Upper lobe of left lung (tissue), 4 donors: ENCODE results near the gene NSL1.
"Not testable (repeated sequence)": the region's sequence is repeated elsewhere in the genome, so short reads cannot be mapped to it uniquely, and the experiment has no call there.

Experiments
- POLR2A ChIP-seq, 4 donors: fragments of 450-650 bp; IDR thresholded peaks; one replicate each; pipeline ENCODE4 v1.5.1; 2016 to 2017; ENCODE audit warnings: antibody characterized with exemption in 4 of 4, mild to moderate bottlenecking in 2 of 4
- POLR2AphosphoS5 ChIP-seq, 2 donors: sonication (generic); formaldehyde crosslinking; IDR thresholded peaks; one replicate each; pipeline ENCODE4 v1.5.1; 2017; ENCODE audit warnings: antibody characterized with exemption in 2 of 2
- TF ChIP-seq, protein P1 (sequence below), 6 experiments: fragments of 450-650 bp in 4 of 6; fragments of 200-600 bp in 2 of 6; sonication (generic) in 2 of 6; IDR thresholded peaks; one replicate each; pipeline ENCODE4 v1.5.1; 2016 to 2019; ENCODE audit warnings: antibody characterized with exemption in 6 of 6

DNA sequence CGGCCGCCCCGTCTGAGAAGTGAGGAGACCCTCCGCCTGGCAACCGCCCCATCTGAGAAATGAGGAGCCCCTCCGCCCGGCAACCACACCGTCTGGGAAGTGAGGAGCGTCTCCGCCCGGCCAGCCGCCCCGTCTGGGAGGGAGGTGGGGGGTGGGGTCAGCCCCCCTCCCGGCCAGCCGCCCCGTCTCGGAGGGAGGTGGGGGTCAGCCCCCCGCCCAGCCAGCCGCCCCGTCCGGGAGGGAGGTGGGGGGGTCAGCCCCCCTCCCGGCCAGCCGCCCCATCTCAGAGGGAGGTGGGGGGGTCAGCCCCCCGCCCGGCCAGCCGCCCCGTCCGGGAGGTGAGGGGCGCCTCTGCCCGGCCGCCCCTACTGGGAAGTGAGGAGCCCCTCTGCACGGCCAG is 12.5 kb downstream of the NSL1 start:
- TF ChIP-seq, protein P1, sequence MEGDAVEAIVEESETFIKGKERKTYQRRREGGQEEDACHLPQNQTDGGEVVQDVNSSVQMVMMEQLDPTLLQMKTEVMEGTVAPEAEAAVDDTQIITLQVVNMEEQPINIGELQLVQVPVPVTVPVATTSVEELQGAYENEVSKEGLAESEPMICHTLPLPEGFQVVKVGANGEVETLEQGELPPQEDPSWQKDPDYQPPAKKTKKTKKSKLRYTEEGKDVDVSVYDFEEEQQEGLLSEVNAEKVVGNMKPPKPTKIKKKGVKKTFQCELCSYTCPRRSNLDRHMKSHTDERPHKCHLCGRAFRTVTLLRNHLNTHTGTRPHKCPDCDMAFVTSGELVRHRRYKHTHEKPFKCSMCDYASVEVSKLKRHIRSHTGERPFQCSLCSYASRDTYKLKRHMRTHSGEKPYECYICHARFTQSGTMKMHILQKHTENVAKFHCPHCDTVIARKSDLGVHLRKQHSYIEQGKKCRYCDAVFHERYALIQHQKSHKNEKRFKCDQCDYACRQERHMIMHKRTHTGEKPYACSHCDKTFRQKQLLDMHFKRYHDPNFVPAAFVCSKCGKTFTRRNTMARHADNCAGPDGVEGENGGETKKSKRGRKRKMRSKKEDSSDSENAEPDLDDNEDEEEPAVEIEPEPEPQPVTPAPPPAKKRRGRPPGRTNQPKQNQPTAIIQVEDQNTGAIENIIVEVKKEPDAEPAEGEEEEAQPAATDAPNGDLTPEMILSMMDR (IDR thresholded peaks at IDR 0.05) = not testable (repeated sequence)
- not testable (repeated sequence) for TF ChIP-seq POLR2AphosphoS5, POLR2A (IDR thresholded peaks at IDR 0.05)
